Measurements from ENCODE around the gene PRKCH.

PRKCH gene

DNA sequence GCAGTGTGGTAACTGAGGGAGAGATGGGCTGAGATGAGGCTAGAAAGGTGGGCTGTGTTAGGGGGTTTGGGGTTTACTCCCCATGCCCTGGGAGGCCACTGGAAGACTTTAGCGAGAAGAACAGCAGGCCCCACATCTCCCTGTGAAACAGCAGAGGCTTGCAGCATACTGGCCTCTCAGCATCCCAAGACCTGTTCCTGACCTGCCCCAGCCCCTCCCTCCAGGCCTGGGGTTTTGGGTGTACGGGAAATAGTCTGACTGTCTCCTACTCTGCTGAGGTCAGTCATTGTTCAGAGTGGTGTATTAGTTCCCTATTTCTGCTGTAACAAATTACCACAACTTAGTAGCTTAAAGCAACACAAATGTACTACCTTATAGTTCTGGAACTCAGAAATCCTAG, 270.5 kb downstream of the PRKCH start:
- DNase-seq: peak; percentile 45 to 73 (median 67)

DNA sequence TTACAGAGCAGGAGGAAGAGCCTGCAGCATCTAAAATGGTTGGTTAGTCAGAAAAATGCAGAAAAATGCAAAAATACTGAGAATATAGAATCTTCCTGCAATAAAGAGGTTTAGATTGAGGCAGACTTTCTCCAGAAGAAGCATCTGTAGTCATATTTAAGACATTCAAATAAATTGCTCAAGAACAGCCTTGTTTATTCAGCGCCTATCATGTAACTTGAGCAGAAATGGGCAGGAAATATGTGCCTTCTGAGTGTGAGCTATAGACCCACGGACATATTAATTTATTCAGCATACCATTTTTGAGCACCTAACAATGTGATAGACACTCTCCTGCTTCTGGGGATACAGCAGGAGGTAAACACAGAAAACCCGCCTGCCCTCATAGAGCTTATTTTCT, 272.0 kb downstream of the PRKCH start:
- no peak for DNase-seq

DNA sequence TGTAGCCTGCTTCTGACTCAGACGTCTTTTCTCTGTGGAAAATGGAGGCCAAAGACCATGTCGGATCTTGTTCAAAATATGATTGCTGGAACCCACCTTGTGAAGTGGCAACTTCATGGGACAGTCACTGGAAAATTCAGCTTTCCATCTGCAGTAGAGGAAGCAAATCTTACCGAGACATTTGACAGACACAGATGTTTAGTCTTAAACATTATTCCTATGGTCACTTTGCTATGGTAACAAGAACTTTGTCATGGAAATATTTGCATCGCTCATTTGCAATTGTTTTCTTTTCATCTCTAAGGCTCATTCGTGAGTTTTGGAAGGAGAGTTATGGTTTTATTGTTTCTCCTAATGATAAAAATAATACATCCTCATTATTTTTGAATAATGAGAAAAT, 275.6 kb downstream of the PRKCH start:
- DNase-seq: no peak

DNA sequence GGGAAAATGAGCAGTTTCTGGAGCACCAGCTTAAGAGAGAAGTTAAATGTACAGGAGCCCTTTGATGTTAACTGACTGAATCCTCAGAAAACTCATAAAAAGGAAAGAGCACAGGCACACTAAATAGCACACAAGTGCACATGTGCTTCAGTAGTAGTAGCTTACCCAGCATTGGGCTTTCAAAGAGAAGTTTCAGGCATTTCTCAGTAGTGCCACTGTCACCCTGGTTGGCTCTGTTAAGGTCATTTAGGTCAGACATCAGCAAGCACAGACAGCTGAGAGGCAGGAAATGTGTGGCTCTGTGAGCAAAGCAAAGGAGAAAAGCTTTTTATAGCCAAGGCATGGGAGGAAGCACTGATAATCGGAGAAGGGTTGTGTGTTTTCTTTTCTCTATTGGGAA, 277.6 kb downstream of the PRKCH start:
- DNase-seq: peak; percentile 50 to 73 (median 64)

DNA sequence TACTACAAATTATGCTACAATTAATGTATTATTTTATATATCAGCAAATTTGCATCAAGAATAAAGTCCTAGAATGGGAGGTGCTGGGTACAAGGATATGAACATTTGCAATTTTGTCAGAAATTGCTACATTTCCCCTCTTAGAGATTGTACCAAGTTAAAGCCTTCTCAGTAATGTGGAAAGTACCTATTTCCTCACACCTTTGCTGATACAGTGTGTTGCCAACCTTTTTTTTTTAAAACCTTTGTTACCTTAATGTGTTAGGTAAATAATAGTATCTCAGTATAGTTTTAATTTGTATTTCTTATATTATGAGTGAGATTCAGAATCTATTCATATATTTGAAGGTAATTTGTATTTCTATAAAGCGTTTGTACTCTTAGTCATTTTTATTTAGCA, 278.6 kb downstream of the PRKCH start:
- peak in 1 of 4 experiments; percentile 30 for DNase-seq
